Retina (tissue), 1 donor: ENCODE data around the gene SLC13A4.
"Not testable (repeated sequence)": the region's sequence is repeated elsewhere in the genome, so short reads cannot be mapped to it uniquely, and the experiment has no call there.

Experiments used
- DNase-seq: peaks from one replicate; pipeline ENCODE4 v3.0.0-alpha.2; 2016

Gene SLC13A4

DNA sequence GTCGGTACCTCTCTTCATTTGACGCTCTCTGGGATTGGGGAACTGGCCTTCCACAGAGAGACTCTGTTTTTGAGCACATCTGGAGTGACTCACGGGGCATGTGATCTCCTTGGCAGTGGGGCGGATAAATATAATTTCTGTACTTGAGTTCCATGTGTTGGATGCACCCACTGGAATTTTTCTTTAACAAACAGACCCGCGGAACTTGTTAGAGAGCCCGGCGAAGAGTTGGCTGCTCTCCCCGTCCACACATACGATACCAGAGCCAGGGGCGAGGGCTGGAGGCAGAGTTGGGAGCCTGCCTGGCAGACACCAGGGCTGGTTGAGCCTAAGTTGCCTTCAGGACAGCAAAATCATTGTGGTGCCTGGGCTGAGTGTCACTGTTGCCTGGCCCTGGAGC, 20.8 kb upstream of the SLC13A4 start, which contains the start of gene FAM180A:
TSS of gene FAM180A (minus strand) at position 44 of the 400 bp plus-strand sequence. CDS start 233 bp downstream, outside the sequence.
- DNase-seq = no peak

DNA sequence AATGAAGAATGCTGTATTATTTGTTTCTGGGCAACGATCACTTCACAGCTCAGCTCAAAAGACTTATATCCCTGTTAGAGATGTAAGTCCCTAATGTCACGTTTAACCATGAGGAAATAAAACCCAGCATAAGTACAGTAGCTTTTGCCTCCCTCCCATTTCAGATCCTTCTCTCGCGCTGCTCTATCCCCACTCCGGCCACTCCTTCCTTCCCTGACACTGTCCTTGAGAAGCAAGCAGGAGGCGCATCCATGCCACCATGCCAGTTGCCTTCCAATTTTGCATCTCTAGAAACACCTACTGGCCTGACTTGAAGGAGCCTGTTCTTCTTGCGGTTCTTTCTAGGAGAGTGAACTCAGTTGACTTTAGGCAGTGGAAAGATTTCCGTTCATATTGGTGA, 19.4 kb upstream of the SLC13A4 start:
- DNase-seq = no peak

DNA sequence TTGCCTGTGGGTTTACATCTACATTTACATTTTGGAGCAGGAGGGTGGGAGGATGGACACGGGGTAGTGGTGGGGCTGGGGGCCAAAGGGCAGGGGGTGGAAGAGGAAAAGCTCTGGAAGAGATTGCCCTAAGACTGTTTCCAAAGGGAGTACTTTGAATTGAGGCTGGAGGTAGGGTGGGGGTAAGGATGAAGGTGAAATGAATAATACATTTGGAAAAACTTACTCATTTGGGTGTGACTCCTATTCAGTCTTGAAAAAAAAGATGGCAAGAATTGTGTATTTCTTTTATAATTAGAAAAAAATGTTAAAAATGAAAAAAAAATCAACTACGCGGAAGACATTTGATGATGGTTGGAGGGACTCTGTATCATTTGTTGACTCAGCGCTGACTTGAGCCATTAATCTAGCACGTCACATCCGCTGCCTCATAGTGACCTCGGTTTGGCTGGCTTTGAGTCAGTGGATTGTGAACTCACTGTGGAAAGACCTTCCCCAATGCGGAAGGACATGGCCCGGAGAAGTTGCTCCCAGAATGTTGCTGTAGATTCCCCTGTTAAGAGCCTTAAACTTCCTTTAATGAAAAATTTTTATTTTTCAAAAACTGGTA, 17.8 kb upstream of the SLC13A4 start:
- DNase-seq = no peak

DNA sequence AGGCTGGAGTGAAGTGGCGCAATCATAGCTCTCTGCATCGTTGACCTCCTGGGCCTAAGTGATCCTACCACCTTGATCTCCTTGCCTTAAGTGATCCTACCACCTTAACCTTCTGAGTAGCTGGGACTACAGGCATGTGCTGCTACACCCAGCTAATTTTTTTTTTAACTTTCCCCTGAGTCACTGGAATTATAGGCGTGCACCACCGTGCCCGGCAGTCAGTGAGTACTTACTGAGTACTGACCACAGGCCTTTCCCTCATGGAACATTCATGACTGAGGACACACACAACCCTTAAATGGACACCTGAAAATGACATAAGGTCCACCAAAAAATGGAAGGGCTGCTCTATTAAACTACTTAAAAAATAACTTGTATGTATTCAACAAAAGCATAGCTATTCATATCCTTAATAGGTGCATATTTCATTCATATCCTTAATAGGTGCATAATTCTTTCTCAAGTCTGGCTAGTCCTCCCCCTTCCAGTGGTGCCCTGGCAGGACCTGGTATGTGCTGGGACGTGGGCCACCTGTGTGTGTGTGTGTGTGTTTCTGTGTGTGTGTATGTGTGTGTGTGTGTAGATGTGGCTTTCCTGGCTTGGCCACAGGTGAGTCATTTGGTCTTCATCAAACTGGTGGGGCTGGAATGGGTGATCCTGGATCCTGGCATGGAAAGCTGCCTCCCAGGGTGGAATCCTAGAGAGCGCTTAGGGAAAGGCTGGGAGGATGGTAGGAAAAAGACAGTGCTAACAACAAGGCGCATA, 17.1 kb upstream of the SLC13A4 start:
- DNase-seq = no peak

GRCh38 chr7:135743907-135744731, 16.1 kb upstream of the SLC13A4 start:
- DNase-seq = no peak

DNA sequence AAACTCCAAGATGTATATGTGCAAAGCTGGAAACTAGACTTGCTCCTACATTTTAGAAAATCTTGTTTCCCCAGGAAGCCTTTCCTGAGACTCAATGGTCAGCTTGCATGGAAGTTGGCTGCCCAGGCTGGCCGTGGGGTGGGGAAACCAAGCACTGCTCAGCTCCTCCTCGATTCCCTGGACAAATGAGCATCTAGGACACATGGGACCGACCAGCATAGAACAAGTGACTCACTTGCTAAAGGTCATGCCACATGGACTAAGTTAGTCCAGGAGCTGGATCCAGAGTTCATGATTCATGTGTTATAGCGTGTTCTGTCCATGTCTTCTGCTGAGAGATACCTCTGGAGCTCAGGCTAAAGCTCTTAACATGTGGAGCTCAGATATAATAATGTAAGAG, 14.4 kb upstream of the SLC13A4 start:
- no peak for DNase-seq

DNA sequence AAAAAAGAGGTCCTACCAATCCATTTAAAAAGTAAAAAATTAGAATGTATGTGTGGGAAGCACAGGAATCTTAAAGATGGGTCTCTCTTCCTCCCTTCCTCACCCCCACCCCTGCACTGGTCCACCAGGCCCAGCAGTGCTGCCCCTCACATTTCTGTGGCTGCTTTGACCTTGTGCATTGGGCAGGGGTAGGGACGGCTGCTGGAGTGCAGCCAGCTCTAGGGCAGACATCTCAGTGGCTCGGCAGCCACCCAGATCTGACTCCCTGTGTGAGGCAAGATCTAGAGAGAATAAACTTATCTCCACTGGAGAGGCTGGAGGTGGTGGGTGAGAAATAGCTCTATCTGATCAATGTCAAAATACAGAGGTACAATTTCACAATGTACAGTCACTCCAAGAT, 13.9 kb upstream of the SLC13A4 start:
- DNase-seq = no peak

GRCh38 chr7:135740889-135741288, 12.9 kb upstream of the SLC13A4 start:
- no peak for DNase-seq

DNA sequence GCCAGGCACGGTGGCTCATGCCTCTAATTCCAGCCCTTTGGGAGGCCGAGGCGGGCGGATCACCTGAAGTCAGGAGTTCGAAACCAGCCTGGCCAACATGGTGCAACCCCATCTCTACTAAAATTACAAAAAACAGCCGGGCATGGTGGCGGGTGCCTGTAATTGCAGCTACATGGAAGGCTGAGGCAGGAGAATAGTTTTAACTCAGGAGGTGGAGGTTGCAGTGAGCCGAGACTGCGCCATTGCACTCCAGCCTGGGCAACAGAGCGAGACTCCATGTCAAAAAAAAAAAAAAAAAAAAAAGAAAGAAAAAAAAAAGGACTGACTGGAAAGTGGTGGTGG, 9.3 kb upstream of the SLC13A4 start:
- DNase-seq = not testable (repeated sequence)

DNA sequence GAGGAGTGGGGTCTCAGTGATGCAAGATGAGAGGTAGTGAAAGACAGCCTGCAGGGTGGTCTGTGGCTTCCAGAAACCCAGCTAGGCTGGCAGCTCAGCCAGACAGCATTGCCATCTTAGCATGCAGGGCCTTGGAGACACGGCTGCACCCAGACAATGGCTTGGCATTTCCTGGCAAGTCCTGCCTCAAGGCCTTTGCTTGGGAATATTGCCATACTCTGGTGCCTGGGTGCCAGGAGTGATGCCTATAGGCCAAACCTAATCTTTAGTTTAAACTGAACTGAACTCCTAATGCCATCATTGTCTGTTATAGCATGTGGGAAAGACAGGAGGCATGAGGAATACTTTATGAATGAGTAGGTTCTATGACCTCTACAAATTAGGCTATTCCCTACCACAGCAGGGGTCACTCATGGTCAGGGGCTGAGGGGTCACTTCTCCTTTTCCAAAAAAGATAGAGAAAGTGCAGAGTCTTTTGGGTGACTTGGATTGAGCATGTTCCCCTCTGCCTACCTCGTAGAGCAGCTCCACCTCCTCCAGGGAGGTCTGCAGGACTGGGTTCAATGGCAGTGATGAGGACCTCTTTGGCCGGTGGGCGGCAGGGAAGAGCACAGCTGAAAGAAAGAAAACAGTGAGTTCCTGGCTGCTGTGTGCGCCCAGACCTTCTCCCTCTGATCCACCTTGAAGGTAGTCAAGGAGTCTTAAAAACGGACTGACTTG, 8.8 kb upstream of the SLC13A4 start:
- DNase-seq = no peak

DNA sequence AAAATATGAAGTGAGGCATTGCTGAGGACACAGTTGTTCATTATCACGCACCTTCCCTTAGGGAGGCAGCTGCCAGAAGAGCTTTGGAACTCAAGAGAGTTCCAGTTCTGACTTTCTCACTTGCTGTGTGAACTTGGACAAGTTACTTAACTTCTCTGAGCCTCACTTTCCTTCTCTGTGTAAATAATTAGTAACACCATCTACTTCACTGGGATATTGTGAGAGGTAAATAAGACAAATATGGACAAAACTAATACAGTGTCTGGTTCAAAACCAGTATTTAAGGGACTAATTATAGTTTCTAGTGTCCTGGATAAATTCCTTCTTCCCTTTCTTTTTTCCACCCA, 6.3 kb upstream of the SLC13A4 start:
- DNase-seq = no peak

- DNase-seq = no peak
Measured at GRCh38 chr7:135733603-135734342, 5.8 kb upstream of the SLC13A4 start.

- no peak for DNase-seq
Measured at GRCh38 chr7:135731131-135731530, 3.1 kb upstream of the SLC13A4 start.

- DNase-seq = no peak
Measured at GRCh38 chr7:135729230-135729629, 1.2 kb upstream of the SLC13A4 start.

DNA sequence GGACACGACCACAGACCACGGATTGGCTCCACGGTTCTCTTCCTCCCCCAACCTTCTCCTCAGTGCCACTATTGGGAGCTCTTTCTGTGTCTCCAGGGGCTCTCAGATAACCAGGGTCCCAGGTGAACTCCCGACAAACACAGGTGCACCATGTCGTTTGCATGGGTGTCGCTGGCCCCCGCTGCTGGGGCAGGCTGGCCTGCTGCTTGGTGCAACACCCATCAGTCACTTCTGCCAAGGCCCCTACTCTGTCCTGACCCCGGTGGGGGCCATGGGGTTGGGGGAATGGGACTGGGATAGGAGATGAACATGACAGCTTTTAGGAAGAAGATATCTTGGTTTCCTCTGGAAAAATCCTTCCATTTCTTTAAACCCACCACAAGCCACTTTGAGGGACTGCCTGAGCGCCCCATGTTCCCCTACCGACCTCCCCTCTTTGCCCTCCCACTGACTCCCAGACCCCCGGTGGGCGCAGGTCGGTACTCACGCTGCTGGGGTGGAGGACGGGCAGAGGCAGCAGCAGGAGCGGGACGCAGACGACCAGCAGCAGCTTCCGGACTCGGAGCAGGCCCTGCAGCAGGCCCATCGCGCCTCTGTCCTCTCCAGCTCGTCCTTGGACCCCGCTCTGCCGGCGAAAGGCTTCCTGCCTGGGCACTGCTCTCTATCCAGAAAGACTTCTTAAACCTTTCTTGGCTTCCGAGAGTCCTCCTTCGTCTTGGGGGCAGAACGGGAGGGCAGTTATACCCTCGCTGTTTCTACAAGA, 894 bp downstream of the SLC13A4 start:
- no peak for DNase-seq

- no peak for DNase-seq
Measured at GRCh38 chr7:135726276-135726788, 1.7 kb downstream of the SLC13A4 start.

DNA sequence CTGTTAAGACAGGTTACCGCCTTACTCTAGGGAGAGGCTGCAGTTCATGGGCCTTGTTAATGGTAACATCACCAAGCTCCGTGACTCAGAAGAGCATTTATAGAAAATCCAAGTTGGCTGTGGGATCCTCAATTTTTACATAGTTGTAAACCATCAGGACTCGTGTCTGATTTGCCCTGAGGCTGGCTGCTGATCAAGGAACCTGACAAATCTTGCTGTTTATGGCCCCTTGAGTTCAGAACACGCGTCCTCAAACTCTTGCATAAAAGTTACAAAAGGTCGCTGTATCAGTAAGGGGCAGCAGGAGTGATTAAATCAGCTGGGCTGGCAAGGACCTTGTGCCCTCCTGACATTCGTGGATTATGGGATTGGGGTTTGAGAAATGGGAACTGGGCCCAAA, 4.6 kb downstream of the SLC13A4 start:
- no peak for DNase-seq

DNA sequence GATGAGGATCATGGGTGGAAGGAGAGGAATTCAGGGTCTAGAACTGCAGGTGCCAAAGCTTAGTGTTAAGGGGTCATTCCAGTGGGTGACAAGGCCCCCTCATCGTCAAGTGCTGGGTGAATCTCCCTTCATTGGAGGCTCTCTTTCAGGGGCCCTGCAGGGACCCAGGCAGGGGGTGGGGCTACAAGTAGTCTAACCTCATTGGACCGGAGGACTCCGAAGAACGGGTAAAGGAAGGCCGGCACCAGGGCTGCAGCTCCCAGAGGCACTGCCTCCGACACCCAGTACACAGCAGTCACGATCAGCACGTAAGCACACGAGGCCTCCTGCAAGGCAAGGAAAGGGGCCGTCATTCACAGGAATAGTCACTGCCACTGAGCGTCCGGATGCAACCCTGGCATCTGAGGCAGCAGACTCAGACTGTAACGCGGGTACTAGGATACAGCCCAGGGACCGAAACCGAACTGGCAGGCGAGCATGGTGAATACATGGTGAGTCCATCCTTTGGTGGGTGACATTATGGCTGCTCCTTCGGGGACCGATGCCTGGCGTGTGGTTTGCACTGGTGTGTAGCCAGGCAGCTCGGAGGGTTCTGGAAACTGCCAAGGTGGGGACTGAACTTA, 6.7 kb downstream of the SLC13A4 start:
- no peak for DNase-seq

GRCh38 chr7:135719688-135720087, 8.3 kb downstream of the SLC13A4 start:
- no peak for DNase-seq

DNA sequence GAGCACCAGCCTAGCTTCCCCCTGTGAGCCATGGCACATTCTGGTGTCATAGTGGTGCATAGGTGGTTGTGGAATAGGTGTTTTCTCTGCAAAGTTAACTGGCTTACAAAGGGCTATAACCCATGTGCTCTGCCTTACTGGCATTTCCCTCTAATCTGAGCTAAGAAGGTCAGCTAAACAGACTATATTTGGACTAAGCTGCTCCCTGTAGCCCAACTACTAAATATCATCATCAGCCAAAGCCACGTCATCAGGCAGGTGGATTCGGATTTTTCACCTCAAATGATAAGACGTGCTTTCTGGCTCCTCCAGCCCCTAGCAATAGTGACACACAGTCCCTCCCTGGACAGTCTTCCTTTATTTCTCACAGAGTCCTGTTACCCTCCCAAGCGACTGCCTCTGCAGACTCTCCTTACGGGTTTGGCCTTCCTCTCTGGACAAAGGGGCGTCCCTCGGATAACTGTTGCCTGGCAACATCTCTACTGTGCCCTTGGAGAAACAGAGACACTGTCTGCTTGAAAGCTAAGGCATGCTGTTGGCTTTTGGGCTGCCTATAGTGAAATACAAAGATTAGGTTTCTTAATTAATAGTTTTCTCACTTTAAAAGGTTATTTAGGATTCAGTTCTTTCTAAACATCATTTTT, 9.1 kb downstream of the SLC13A4 start:
- peak; percentile 50 for DNase-seq

DNA sequence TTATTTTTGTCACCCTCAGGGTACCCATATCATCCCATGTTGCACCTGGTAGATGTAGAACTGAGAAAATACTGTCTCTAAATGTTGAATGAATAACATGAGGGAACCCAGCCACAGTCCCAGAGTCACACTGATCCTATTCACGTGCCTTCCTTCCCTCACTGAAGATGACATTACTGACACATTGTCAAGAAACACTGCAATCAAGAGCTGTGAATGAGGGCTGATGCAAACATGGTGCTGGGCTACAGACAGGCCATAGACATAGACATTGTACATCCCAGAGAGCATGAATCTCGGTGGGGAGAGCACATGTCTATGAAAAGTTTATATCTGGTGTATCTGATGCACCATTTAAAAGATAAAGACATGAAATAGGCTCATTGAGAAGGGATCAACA, 9.8 kb downstream of the SLC13A4 start:
- no peak for DNase-seq
